ENCODE data around the gene CHAT.

Gene CHAT

GRCh38 chr10:49634069-49634660 lies 20.3 kb downstream of the CHAT start:
- no peaks in the 10 kb centered on the region for H3K27me3 ChIP-seq (ENCODE audit: control insufficient read depth, insufficient read depth, low read length)
- H3K9me3 ChIP-seq (ENCODE audit: control insufficient read depth, low read depth, low read length) = no peaks in the 10 kb centered on the region
- no peak overlapping the region for H3K27ac ChIP-seq (ENCODE audit: low read length)
- no peaks in the 10 kb centered on the region for H3K36me3 ChIP-seq (ENCODE audit: control insufficient read depth, low read depth, low read length)
- H3K9ac ChIP-seq (ENCODE audit: low read length) = no peak overlapping the region
- H3K4me3 ChIP-seq (ENCODE audit: low read length) = no peak overlapping the region
- H3K4me1 ChIP-seq (ENCODE audit: control insufficient read depth, low read depth, low read length) = no peaks in the 10 kb centered on the region

GRCh38 chr10:49642311-49642710 lies 28.5 kb downstream of the CHAT start:
- Histone ChIP-seq H3K9ac (ENCODE audit: low read length) (no peak overlapping the region), H3K27me3 (ENCODE audit: control insufficient read depth, insufficient read depth, low read length) (no peaks in the 10 kb centered on the region), H3K36me3 (ENCODE audit: control insufficient read depth, low read depth, low read length) (no peaks in the 10 kb centered on the region), H3K27ac (ENCODE audit: low read length) (no peak overlapping the region), H3K9me3 (ENCODE audit: control insufficient read depth, low read depth, low read length) (no peaks in the 10 kb centered on the region), H3K4me1 (ENCODE audit: control insufficient read depth, low read depth, low read length) (no peaks in the 10 kb centered on the region), H3K4me3 (ENCODE audit: low read length) (no peak overlapping the region)

- H3K9ac ChIP-seq (ENCODE audit: low read length) = no peak overlapping the region
- no peak overlapping the region for H3K27ac ChIP-seq (ENCODE audit: low read length)
- H3K36me3 ChIP-seq (ENCODE audit: control insufficient read depth, low read depth, low read length) = no peaks in the 10 kb centered on the region
- H3K27me3 ChIP-seq (ENCODE audit: control insufficient read depth, insufficient read depth, low read length) = no peaks in the 10 kb centered on the region
- no peaks in the 10 kb centered on the region for H3K9me3 ChIP-seq (ENCODE audit: control insufficient read depth, low read depth, low read length)
- no peak overlapping the region for H3K4me3 ChIP-seq (ENCODE audit: low read length)
- H3K4me1 ChIP-seq (ENCODE audit: control insufficient read depth, low read depth, low read length) = no peaks in the 10 kb centered on the region
Observed at GRCh38 chr10:49643241-49644034, 29.6 kb downstream of the CHAT start.

GRCh38 chr10:49644035-49644646 lies 30.3 kb downstream of the CHAT start:
- Histone ChIP-seq H3K9ac (ENCODE audit: low read length) (no peak overlapping the region), H3K4me1 (ENCODE audit: control insufficient read depth, low read depth, low read length) (no peaks in the 10 kb centered on the region), H3K27me3 (ENCODE audit: control insufficient read depth, insufficient read depth, low read length) (no peaks in the 10 kb centered on the region), H3K27ac (ENCODE audit: low read length) (no peak overlapping the region), H3K4me3 (ENCODE audit: low read length) (no peak overlapping the region), H3K36me3 (ENCODE audit: control insufficient read depth, low read depth, low read length) (no peaks in the 10 kb centered on the region), H3K9me3 (ENCODE audit: control insufficient read depth, low read depth, low read length) (no peaks in the 10 kb centered on the region)

- Histone ChIP-seq H3K27ac (ENCODE audit: low read length) (no peak overlapping the region), H3K9ac (ENCODE audit: low read length) (no peak overlapping the region), H3K27me3 (ENCODE audit: control insufficient read depth, insufficient read depth, low read length) (no peaks in the 10 kb centered on the region), H3K4me3 (ENCODE audit: low read length) (no peak overlapping the region), H3K9me3 (ENCODE audit: control insufficient read depth, low read depth, low read length) (no peaks in the 10 kb centered on the region), H3K36me3 (ENCODE audit: control insufficient read depth, low read depth, low read length) (no peaks in the 10 kb centered on the region), H3K4me1 (ENCODE audit: control insufficient read depth, low read depth, low read length) (peaks cover 7% of the 10 kb centered on the region)
Observed at GRCh38 chr10:49645417-49645816, 31.6 kb downstream of the CHAT start.

- Histone ChIP-seq H3K27ac (ENCODE audit: low read length) (no peak overlapping the region), H3K9ac (ENCODE audit: low read length) (no peak overlapping the region), H3K9me3 (ENCODE audit: control insufficient read depth, low read depth, low read length) (no peaks in the 10 kb centered on the region), H3K4me1 (ENCODE audit: control insufficient read depth, low read depth, low read length) (peaks cover 7% of the 10 kb centered on the region), H3K27me3 (ENCODE audit: control insufficient read depth, insufficient read depth, low read length) (no peaks in the 10 kb centered on the region), H3K4me3 (ENCODE audit: low read length) (no peak overlapping the region), H3K36me3 (ENCODE audit: control insufficient read depth, low read depth, low read length) (no peaks in the 10 kb centered on the region)
Observed at GRCh38 chr10:49645871-49646870, 32.3 kb downstream of the CHAT start.

GRCh38 chr10:49647554-49647953 lies 33.7 kb downstream of the CHAT start:
- H3K9ac ChIP-seq (ENCODE audit: low read length) = no peak overlapping the region
- no peaks in the 10 kb centered on the region for H3K27me3 ChIP-seq (ENCODE audit: control insufficient read depth, insufficient read depth, low read length)
- H3K4me1 ChIP-seq (ENCODE audit: control insufficient read depth, low read depth, low read length) = peaks cover 7% of the 10 kb centered on the region
- no peaks in the 10 kb centered on the region for H3K36me3 ChIP-seq (ENCODE audit: control insufficient read depth, low read depth, low read length)
- H3K4me3 ChIP-seq (ENCODE audit: low read length) = no peak overlapping the region
- H3K9me3 ChIP-seq (ENCODE audit: control insufficient read depth, low read depth, low read length) = no peaks in the 10 kb centered on the region
- H3K27ac ChIP-seq (ENCODE audit: low read length) = no peak overlapping the region

GRCh38 chr10:49647985-49648795 lies 34.4 kb downstream of the CHAT start:
- H3K27ac ChIP-seq (ENCODE audit: low read length) = no peak overlapping the region
- no peaks in the 10 kb centered on the region for H3K36me3 ChIP-seq (ENCODE audit: control insufficient read depth, low read depth, low read length)
- no peak overlapping the region for H3K9ac ChIP-seq (ENCODE audit: low read length)
- H3K4me1 ChIP-seq (ENCODE audit: control insufficient read depth, low read depth, low read length) = peaks cover 7% of the 10 kb centered on the region
- no peak overlapping the region for H3K4me3 ChIP-seq (ENCODE audit: low read length)
- H3K27me3 ChIP-seq (ENCODE audit: control insufficient read depth, insufficient read depth, low read length) = no peaks in the 10 kb centered on the region
- H3K9me3 ChIP-seq (ENCODE audit: control insufficient read depth, low read depth, low read length) = no peaks in the 10 kb centered on the region

GRCh38 chr10:49649294-49649693 lies 35.5 kb downstream of the CHAT start:
- no peak overlapping the region for H3K27ac ChIP-seq (ENCODE audit: low read length)
- H3K4me1 ChIP-seq (ENCODE audit: control insufficient read depth, low read depth, low read length) = peaks cover 7% of the 10 kb centered on the region
- no peaks in the 10 kb centered on the region for H3K36me3 ChIP-seq (ENCODE audit: control insufficient read depth, low read depth, low read length)
- no peaks in the 10 kb centered on the region for H3K9me3 ChIP-seq (ENCODE audit: control insufficient read depth, low read depth, low read length)
- H3K27me3 ChIP-seq (ENCODE audit: control insufficient read depth, insufficient read depth, low read length) = no peaks in the 10 kb centered on the region
- H3K9ac ChIP-seq (ENCODE audit: low read length) = no peak overlapping the region
- no peak overlapping the region for H3K4me3 ChIP-seq (ENCODE audit: low read length)

- H3K27ac ChIP-seq (ENCODE audit: low read length) = no peak overlapping the region
- H3K4me3 ChIP-seq (ENCODE audit: low read length) = no peak overlapping the region
- H3K4me1 ChIP-seq (ENCODE audit: control insufficient read depth, low read depth, low read length) = peaks cover 7% of the 10 kb centered on the region
- no peak overlapping the region for H3K9ac ChIP-seq (ENCODE audit: low read length)
- no peaks in the 10 kb centered on the region for H3K36me3 ChIP-seq (ENCODE audit: control insufficient read depth, low read depth, low read length)
- no peaks in the 10 kb centered on the region for H3K27me3 ChIP-seq (ENCODE audit: control insufficient read depth, insufficient read depth, low read length)
- H3K9me3 ChIP-seq (ENCODE audit: control insufficient read depth, low read depth, low read length) = no peaks in the 10 kb centered on the region
Observed at GRCh38 chr10:49649936-49650723, 36.3 kb downstream of the CHAT start.
